Stimulated activated memory B cell treated with anti-CD40 and anti-IgM and Interleukin-4, amounts not matched to agents 10 μg/mL and 1 μg/mL and 100 μg/mL, for 72 hours (primary cell): ENCODE data around the gene HDLBP.

Experiments
- ATAC-seq: fragments of 150-1000 bp; cut with Tn5 transposase; 2 replicates; pipeline ENCODE4 v1.10.0; 2021
- H3K27ac Mint-ChIP-seq: one replicate; pipeline ENCODE4 v1.8.0; 2022; ENCODE audit warnings: mild to moderate bottlenecking, mixed read lengths
- H3K27me3 Mint-ChIP-seq: one replicate; pipeline ENCODE4 v1.8.0; 2022; ENCODE audit warnings: mixed read lengths
- H3K36me3 Mint-ChIP-seq: one replicate; pipeline ENCODE4 v1.8.0; 2022; ENCODE audit warnings: mixed read lengths
- H3K4me1 Mint-ChIP-seq: one replicate; pipeline ENCODE4 v1.8.0; 2022; ENCODE audit warnings: mixed read lengths
- H3K4me3 Mint-ChIP-seq: one replicate; pipeline ENCODE4 v1.8.0; 2022; ENCODE audit warnings: mild to moderate bottlenecking, moderate library complexity, mixed read lengths
- H3K9me3 Mint-ChIP-seq: one replicate; pipeline ENCODE4 v1.8.0; 2022; ENCODE audit warnings: mixed read lengths

HDLBP gene

GRCh38 chr2:241188361-241189092, 126.9 kb downstream of the HDLBP start, which contains the start of gene ANO7:
ANO7 (plus strand) TSS chr2:241188677; CDS start chr2:241190064, 1,387 bp downstream.
- H3K27me3 Mint-ChIP-seq = peaks cover 11% of the 10 kb centered on the region
- peak within 1 kb of the TSS; percentile 50 for H3K4me3 Mint-ChIP-seq
- H3K36me3 Mint-ChIP-seq = peaks cover 13% of the 10 kb centered on the region
- peak; percentile 49 for ATAC-seq
- peak within 1 kb of the TSS; percentile 11 for H3K27ac Mint-ChIP-seq
- H3K4me1 Mint-ChIP-seq = peaks cover 22% of the 10 kb centered on the region
- no peaks in the 10 kb centered on the region for H3K9me3 Mint-ChIP-seq

- Mint-ChIP-seq H3K4me3 (no peak overlapping the region), H3K36me3 (peaks cover 17% of the 10 kb centered on the region), H3K4me1 (peaks cover 22% of the 10 kb centered on the region), H3K9me3 (no peaks in the 10 kb centered on the region), H3K27ac (peak overlapping the region; percentile 11), H3K27me3 (peaks cover 11% of the 10 kb centered on the region)
- ATAC-seq = no peak
Measured at GRCh38 chr2:241187918-241188234, 127.6 kb downstream of the HDLBP start.

- Mint-ChIP-seq H3K4me3 (no peak overlapping the region), H3K27me3 (peaks cover 11% of the 10 kb centered on the region), H3K27ac (no peak overlapping the region), H3K4me1 (peaks cover 22% of the 10 kb centered on the region), H3K36me3 (peaks cover 23% of the 10 kb centered on the region), H3K9me3 (no peaks in the 10 kb centered on the region)
- ATAC-seq = no peak
Measured at GRCh38 chr2:241187101-241187917, 128.2 kb downstream of the HDLBP start.

GRCh38 chr2:241185961-241186360, 129.5 kb downstream of the HDLBP start:
- no peak overlapping the region for H3K4me3 Mint-ChIP-seq
- peaks cover 11% of the 10 kb centered on the region for H3K27me3 Mint-ChIP-seq
- no peak for ATAC-seq
- H3K27ac Mint-ChIP-seq = no peak overlapping the region
- peaks cover 22% of the 10 kb centered on the region for H3K4me1 Mint-ChIP-seq
- no peaks in the 10 kb centered on the region for H3K9me3 Mint-ChIP-seq
- peaks cover 36% of the 10 kb centered on the region for H3K36me3 Mint-ChIP-seq

GRCh38 chr2:241184901-241185300, 130.6 kb downstream of the HDLBP start:
- Mint-ChIP-seq H3K4me3 (no peak overlapping the region), H3K4me1 (peaks cover 22% of the 10 kb centered on the region), H3K9me3 (no peaks in the 10 kb centered on the region), H3K27ac (no peak overlapping the region), H3K36me3 (peaks cover 36% of the 10 kb centered on the region), H3K27me3 (peaks cover 11% of the 10 kb centered on the region)
- no peak for ATAC-seq

GRCh38 chr2:241183221-241183620, 132.3 kb downstream of the HDLBP start:
- peaks cover 16% of the 10 kb centered on the region for H3K4me1 Mint-ChIP-seq
- no peak overlapping the region for H3K27ac Mint-ChIP-seq
- H3K27me3 Mint-ChIP-seq = peaks cover 11% of the 10 kb centered on the region
- no peak overlapping the region for H3K4me3 Mint-ChIP-seq
- ATAC-seq = no peak
- H3K9me3 Mint-ChIP-seq = no peaks in the 10 kb centered on the region
- peaks cover 51% of the 10 kb centered on the region for H3K36me3 Mint-ChIP-seq

- H3K27me3 Mint-ChIP-seq = peaks cover 9% of the 10 kb centered on the region
- H3K27ac Mint-ChIP-seq = no peak overlapping the region
- no peak for ATAC-seq
- H3K9me3 Mint-ChIP-seq = no peaks in the 10 kb centered on the region
- no peak overlapping the region for H3K4me3 Mint-ChIP-seq
- peaks cover 57% of the 10 kb centered on the region for H3K36me3 Mint-ChIP-seq
- peaks cover 11% of the 10 kb centered on the region for H3K4me1 Mint-ChIP-seq
Measured at GRCh38 chr2:241182531-241183133, 132.8 kb downstream of the HDLBP start.

- no peak for ATAC-seq
- H3K4me3 Mint-ChIP-seq = no peak overlapping the region
- H3K27me3 Mint-ChIP-seq = peaks cover 4% of the 10 kb centered on the region
- H3K9me3 Mint-ChIP-seq = no peaks in the 10 kb centered on the region
- H3K4me1 Mint-ChIP-seq = peaks cover 6% of the 10 kb centered on the region
- H3K27ac Mint-ChIP-seq = no peak overlapping the region
- H3K36me3 Mint-ChIP-seq = peaks cover 62% of the 10 kb centered on the region
Measured at GRCh38 chr2:241182126-241182525, 133.3 kb downstream of the HDLBP start.

GRCh38 chr2:241180495-241180894, 135.0 kb downstream of the HDLBP start:
- ATAC-seq = no peak
- Mint-ChIP-seq H3K4me3 (no peak overlapping the region), H3K27me3 (no peaks in the 10 kb centered on the region), H3K9me3 (no peaks in the 10 kb centered on the region), H3K27ac (no peak overlapping the region), H3K4me1 (no peaks in the 10 kb centered on the region), H3K36me3 (peaks cover 71% of the 10 kb centered on the region)

- no peaks in the 10 kb centered on the region for H3K27me3 Mint-ChIP-seq
- peaks cover 77% of the 10 kb centered on the region for H3K36me3 Mint-ChIP-seq
- H3K4me3 Mint-ChIP-seq = no peak overlapping the region
- H3K27ac Mint-ChIP-seq = no peak overlapping the region
- no peaks in the 10 kb centered on the region for H3K9me3 Mint-ChIP-seq
- H3K4me1 Mint-ChIP-seq = no peaks in the 10 kb centered on the region
- no peak for ATAC-seq
Measured at GRCh38 chr2:241179899-241180298, 135.6 kb downstream of the HDLBP start.

GRCh38 chr2:241178961-241179360, 136.5 kb downstream of the HDLBP start:
- no peaks in the 10 kb centered on the region for H3K4me1 Mint-ChIP-seq
- no peak overlapping the region for H3K4me3 Mint-ChIP-seq
- no peaks in the 10 kb centered on the region for H3K9me3 Mint-ChIP-seq
- H3K27ac Mint-ChIP-seq = no peak overlapping the region
- no peak for ATAC-seq
- peaks cover 77% of the 10 kb centered on the region for H3K36me3 Mint-ChIP-seq
- no peaks in the 10 kb centered on the region for H3K27me3 Mint-ChIP-seq

- no peaks in the 10 kb centered on the region for H3K27me3 Mint-ChIP-seq
- no peak overlapping the region for H3K4me3 Mint-ChIP-seq
- H3K9me3 Mint-ChIP-seq = no peaks in the 10 kb centered on the region
- no peak for ATAC-seq
- H3K4me1 Mint-ChIP-seq = no peaks in the 10 kb centered on the region
- no peak overlapping the region for H3K27ac Mint-ChIP-seq
- peaks cover 74% of the 10 kb centered on the region for H3K36me3 Mint-ChIP-seq
Measured at GRCh38 chr2:241177526-241178334, 137.7 kb downstream of the HDLBP start.
